ENCODE results near the gene MRPL22.
"Not testable (repeated sequence)": the region's sequence is repeated elsewhere in the genome, so short reads cannot be mapped to it uniquely, and the experiment has no call there.

The MRPL22 gene

DNA sequence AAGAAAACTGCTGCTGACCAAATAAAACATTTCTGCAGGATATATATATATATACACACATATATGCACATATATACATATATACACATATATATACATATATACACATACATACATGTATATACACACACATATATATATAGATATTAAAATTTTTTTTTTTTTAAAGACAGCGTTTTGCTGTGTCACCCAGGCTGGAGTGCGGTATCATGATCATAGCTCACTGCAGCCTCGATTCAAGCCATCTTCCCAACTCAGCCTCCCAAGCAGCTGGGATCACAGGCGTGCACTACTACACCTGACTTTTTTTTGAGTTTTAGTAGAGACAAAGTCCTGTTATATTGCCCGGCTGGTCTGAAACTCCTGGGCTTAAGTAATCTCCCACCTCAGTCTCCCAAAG lies 2.7 kb downstream of the MRPL22 start:
- DNase-seq = no peak

DNA sequence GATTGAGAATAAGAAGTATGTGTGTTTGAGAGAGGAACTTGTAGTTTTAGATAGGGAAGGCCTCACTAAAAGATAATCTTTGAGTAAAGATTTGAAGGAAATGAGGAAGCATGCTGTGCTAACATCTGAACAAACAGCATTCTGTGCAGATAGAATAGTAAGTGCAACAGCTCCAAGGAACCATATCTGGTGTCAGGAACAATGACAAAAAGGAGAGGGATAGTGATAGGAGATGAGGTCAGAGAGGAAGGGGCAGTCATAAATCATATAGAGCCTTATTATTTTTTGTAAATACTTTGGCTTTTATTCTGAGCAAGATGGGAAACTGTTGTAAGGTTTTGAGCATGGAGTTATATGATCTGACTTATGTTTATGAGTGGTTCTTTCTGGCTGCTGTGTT lies 3.8 kb downstream of the MRPL22 start:
- no peak for DNase-seq

DNA sequence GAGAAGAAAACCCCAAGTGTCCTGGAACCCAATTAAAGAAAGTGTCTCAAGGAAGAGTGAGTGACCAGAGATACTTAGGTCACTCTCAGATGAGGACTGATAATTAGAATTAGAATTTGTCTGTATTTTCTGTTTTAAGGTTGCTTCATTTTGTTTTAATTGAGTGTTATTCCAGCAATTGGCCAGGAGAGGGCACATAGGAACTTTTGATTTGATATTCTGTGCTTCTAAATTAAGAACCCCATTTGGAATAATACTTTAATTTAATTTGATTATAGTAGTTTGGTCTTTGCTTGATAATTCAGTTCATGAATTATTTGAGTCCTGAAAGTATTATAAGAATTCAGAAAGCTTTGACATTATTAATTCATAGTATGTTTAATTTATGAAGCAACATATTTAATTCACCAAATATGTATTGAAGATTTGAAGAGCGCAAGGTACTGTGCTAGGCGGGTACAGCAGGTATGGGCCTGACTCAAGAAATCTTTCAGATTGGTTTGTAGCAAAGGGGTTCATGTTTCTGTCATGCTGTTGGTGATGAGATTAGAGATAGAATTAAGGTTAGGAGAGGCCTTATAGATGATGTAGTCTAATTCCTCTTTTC lies 4.9 kb downstream of the MRPL22 start:
- no peak for DNase-seq

DNA sequence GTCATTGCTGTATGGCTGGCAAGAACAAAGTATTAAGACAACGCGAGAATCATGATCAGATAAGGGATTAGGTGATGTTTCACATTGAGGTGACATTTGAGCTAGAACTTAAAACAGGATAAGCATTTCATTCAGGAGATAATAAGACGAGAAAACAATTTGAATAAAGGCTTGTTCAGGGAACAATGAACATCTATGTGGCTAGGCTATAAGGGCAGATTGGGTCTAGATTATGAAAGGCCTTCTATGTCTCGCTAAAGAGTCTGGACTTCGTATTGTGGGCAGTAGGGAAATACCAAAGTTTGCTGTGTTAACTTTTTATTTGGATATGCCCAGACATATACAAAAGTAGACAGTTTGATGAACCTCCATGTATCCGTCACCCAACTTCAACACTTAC lies 6.9 kb downstream of the MRPL22 start:
- no peak for DNase-seq

DNA sequence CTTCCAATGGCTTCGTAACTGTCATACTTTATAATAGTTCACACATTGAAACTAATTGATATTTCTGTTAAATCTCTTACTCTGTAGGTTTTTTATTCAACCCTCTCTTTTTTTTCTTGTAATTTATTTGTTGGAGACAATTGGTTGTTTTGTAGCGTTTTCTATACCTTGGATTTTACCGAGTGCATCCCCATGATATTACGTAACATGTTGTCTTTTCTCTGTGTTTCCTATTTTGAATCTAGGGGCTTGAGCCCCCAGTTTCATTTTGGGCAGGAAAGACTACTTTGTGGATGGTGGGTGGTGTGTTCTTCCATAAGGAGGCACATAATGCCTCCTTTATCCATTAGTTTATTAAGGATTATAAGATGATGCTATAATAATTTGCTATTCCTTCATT lies 7.4 kb downstream of the MRPL22 start:
- DNase-seq = no peak

DNA sequence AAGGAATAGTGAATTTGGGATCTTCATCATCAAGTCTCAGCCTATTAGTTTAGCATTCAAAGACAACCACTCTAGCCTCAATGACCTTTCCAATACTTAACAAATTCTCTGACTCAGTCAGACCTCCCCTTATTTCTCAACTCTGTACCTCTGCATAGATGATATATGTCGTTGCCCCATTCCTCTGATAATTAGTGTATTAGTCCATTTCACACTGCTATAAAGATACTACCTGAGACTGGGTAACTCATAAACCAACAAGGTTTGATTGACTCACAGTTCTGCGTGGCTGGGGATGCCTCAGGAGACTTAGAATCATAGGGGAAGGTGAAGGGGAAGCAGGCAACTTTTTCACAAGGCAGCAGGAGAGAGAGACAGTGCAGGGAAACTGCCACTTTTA lies 8.9 kb downstream of the MRPL22 start:
- no peak for DNase-seq

DNA sequence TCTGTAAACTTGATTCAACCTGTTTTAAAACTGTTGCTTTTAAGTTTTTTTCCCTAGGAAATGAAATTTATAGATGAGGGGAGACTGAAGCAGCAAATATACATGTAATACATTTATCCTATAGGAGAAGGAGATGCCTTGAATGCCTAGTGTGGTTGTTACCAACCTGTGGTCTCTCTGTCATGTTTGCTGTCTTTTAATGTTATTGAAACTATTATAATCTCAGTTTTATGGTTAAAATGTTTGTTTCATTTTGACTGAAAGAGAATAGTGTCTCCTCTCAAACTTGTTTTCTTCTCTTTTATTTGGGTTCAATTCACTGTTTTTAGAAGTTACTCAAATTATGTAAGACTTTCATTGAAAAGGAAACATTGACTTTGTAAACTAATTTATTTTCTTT lies 15.8 kb downstream of the MRPL22 start:
- no peak for DNase-seq

DNA sequence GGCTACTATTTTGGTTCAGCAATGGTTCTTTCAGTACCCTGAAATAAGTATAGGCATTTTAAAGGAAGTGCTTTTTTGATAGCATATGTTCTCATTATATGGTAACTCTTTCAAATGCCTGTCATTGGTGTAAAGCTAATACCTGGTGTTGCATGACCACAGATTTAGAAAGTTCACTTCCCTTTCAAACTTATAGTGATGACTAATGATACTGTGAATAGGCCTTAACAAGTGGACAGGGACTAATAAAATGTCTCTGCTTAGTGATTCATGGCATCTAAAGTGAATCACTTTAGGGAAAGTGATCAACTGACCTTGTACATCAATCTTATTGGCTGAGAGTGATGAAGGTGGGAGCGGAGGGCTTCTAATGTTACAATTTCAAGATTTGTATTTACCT lies 21.6 kb downstream of the MRPL22 start:
- no peak for DNase-seq

DNA sequence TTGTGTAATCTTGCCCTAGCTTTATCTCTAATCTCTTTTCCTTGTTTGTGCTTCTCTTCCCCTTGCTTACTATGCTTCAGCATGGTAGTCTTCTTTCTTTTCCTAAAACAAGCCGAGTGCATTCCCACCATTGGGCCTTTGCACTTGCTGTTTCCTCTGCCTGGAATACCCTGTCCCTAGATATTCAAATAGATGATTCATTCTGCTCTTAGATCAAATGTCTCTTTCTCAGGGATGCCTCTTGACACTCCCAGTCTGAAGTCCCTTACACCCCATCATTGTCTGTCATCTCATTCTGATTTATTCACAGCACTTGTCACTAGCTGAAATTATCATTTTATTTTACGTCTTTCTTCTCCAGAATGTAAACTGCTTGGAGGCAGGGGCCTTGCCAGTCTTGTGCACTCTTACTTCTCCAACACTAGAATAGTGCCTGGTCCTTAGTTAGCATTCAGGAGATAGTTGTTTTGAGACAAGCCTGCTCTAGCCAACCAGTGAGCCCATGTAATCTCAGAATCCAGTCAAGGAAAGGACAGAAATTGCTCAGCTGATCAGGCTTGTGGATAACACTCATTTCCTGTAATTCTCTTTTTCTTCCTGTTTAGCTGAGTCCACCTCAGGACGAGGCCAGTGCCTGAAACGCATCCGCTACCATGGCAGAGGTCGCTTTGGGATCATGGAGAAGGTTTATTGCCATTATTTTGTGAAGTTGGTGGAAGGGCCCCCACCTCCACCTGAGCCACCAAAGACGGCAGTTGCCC lies 25.4 kb downstream of the MRPL22 start:
- DNase-seq = no peak

DNA sequence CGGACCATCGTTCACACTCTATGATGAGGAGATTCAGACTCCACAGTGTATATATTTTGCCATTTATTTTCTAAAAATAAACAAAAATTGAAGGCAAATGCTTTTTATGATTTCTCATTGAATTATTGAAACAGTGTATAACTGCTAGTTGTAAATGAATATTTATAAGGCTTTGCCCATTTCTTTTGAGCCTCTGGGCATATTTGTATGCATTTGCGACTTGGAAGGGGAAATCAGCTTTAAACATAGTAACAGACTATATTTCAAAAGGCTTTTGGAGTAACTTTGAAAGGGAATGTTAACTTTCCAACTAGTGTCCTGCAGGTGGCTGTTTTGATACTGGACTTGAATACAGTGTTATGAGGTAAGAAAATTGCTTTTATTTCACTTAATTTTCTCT lies 26.0 kb downstream of the MRPL22 start:
- DNase-seq = no peak

DNA sequence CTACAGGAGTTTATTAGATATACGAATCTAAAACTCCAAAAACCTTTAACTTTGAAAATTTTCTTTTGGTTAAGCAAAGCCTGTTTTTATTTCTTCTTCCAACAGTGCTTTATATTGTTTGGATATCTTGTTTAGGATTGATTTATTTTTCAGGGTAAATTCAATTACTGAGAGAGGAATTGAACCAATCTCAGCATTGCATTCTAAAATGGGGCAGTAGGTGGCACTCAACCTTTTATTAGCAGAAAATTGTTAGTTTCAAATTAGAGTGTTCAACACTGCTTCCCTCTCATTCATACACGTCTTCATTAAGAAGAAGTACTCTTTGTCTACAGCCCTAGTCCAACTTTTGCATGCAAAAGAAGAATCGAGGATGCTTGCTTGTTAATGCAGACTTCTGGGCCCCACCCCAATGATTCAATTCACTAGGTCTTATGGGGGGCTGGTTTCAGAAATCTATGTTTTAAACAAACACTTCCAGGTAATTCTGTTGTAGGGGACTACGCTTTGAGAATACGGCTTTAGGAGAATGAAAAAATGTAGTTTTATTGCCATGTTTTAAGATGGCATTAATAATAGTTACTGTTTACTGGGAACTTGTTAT lies 26.6 kb downstream of the MRPL22 start:
- no peak for DNase-seq

DNA sequence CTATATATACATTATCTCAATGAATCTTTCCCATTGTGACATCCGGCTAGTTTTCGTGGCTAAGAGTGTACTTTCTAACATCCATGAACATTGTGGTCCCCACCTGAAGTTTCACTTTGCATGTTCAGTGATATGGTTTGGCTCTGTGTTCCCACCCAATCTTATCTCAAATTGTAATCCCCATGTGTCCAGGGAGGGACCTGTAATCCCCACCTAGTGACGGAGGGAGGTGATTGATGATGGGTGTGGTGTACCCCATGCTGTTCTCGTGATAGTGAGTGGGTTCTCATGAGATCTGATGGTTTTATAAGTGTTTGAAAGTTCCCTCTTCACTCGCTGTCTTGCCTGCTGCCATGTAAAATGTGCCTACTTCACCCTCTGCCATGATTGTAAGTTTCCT lies 28.1 kb downstream of the MRPL22 start:
- DNase-seq = no peak

DNA sequence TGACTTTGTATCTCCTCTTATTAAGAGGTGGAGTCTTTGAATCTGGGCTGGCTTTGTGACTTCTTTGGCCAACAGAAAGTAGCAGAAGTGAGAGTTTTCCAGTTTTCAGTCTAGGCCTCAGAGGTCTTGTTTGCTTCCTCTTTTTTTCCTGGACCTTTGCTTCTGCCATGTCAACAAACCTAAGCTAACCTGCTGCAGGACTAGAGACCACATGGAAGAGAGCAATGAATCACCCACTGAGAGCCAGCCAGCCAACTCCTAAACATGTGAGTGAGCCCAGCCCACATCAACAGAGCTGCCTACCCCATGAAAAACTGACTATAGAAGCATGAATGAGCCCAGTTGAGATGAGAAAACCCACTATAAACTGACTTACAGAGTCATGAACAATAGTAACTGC lies 29.9 kb downstream of the MRPL22 start:
- DNase-seq = no peak

DNA sequence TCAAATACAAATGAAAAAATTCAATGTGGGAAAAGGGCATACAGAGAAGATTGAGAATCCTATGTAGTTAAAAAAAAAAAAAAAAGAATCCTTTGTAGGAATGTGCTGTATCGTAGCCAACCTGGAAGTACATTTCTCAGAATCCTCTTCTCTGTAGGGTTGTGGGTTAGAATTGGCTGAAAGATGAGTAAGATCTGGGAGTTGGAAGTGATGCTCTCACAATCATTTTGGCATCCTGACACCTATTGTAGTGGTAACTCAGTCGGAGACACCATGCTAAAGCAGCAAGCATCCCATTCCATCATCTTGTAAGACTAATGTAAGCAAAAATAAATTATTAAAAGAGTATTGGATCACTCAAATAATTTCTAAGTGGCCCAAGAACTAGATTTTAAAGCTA lies 30.6 kb downstream of the MRPL22 start:
- DNase-seq = no peak

DNA sequence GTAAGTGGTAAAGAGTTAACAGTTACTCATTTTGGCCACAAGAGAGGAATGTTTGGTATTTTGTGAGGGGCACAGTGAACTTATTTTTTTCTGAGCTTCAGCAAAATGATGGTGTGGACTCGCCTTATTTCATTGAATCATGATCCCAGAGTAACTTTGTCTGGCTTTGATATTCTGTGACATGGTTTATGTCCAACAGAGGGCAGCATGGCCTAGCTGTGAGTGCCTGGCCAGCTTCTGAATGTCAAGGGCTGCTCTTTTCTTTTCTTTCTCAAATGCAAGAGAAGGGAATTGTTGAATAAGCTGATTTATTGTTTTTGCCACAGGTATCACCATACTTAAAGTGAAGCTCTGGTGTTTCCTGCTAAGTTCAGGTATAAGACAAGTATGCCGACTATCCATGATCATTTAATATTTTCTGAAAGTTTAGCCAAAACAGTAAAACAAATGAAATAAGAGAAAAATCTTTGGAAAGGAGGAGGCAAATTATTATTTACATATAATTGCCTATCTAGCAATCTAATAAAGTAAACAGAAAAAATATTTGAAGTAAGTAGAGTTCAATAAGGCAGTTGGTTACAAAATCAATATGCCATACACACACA lies 31.7 kb downstream of the MRPL22 start:
- DNase-seq = no peak

DNA sequence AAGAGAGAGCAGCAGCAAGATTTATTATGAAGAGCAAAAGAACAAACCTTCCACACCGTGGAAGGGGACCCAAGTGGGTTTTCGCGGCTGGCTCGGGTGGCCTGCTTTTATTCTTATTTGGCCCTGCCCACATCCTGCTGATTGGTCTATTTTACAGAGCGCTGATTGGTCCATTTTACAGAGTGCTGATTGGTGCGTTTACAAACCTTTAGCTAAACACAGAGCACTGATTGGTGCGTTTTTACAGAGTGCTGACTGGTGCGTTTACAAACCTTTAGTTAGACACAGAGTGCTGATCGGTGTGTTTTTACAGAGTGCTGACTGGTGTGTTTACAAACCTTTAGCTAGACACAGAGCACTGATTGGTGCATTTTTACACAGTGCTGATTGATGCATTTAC lies 35.2 kb downstream of the MRPL22 start:
- not testable (repeated sequence) for DNase-seq

DNA sequence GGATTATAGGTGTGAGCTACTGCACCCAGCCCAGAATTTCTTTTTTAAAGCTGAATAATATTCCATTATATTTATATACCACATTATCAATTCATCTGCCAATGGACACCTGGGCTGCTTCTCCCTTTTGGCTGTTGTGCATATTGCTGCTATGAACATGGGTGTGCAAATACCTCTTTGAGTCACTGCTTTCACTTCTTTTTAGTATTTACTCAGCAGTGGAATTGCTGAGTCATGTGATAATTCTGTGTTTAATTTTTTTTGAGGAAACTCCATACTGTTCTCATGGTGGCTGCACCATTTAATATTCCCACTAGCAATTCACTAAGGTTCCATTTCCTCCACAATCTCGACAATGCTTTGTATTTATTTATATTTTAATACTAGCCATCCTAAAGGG lies 36.5 kb downstream of the MRPL22 start:
- no peak for DNase-seq

DNA sequence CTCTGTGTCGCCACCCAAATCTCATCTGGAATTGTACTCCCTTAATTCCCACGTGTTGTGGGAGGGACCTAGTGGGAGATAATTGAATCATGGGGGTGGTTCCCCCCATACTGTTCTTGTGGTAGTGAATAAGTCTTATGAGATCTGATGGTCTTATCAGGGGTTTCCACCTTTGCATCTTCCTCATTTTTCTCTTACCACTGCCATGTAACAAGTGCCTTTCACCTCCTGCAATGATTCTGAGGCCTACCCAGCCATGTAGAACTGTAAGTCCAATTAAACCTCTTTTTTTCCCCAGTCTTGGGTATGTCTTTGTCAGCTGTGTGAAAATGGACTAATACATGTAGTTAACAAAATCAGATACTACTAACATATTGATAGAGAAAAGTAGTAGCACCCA lies 37.4 kb downstream of the MRPL22 start:
- not testable (repeated sequence) for DNase-seq

DNA sequence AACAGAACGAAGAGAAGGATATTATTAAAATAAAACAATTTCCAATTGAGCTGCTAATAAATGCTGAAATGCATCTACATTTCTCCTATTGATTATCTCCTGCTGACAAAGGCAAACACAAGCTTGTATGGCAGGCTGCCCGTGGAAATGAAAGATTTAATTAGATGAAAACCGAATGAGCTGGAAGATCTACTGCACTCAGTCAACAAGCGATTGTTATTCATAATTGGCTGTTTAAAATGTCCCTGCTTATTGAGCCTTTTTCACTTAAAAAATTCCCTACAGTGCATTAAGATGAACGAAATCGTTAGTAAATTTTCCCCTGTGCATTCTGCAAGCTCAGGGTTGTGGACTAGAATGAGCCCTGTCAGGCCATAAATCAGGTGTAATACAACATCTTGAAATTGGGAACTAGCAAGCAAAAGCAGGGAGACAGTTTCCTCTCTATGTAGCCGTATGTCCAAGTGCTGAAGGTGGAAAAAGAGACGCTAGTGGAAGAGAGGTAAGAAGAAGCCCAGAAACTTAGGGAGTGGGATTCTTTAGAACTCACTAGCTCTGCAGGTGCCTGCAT lies 44.2 kb downstream of the MRPL22 start:
- DNase-seq = no peak

DNA sequence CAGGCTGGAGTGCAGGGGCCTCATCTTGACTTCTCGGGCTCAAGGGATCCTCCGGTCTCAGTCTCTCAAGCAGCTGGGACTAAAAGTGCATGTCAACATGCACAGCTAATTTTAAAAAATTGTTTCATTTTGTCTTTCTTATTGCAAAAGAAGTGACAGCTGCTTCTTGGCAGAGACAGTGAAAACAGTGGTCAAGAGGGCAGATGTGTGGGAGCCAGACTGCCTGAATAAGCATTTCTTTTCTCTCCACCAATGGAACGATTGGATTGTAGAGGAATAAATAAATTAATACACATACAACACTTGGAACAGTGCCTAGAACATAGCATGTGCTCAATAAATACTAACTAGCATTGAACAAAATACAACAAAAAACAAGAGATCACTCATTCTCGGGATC lies 45.3 kb downstream of the MRPL22 start:
- DNase-seq = no peak

DNA sequence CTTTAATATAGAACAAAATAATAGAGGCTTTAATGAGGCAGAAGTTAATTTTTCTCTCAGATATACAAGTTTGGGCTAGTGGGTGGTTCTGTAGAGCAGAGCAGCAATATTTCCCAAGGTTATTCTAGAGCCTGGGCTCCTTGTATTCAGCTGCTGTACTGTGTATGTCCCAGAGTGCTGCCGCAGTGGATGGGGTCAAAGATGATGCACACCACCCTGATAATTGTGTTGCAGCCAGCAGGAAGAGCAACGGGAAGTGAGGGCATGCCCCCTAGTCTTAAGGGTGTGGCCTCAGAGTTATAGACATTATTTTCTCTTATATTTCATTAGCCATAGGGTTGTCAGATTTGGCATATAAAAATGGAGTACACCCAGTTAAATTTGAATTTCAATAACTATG lies 48.8 kb downstream of the MRPL22 start:
- DNase-seq = no peak

DNA sequence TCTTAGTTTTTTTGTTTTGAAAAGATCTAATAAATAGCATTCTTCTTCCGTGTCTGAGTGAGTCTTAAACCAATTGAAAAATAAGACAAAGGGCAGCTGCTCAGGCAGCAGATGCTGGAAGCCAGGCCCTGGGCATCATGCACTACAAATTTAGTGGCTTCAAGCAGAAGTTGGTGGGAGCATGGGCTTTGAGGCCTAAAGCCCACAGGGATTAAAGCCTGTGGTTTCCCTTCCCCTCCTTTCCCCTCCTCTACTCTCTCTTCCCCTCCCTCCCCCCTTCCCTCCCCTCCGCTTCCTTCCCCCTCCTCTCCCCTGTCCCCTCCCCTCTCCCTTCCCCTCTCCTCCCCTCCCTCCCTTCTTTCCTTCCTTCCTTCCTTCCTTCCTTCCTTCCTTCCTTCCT lies 52.6 kb downstream of the MRPL22 start:
- DNase-seq = no peak

DNA sequence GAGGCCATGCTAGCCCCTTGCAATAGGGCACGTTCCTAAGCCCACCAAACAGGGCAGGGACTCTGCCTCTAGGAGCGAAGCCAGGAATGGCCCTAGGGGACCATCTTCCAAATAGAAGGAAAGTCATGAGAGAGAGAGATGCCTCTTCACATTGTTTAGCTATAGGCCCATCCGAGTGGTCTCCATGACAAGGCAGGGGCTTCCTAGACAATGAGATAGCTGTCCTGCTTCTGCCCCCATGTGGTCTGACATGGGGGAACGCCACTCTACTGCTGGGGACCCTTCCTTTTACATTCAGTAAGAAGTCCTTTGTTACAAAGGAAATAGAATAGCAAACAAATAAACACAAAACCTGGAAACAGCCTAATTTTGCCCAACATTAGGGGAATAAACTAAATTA lies 54.8 kb downstream of the MRPL22 start:
- DNase-seq = no peak

DNA sequence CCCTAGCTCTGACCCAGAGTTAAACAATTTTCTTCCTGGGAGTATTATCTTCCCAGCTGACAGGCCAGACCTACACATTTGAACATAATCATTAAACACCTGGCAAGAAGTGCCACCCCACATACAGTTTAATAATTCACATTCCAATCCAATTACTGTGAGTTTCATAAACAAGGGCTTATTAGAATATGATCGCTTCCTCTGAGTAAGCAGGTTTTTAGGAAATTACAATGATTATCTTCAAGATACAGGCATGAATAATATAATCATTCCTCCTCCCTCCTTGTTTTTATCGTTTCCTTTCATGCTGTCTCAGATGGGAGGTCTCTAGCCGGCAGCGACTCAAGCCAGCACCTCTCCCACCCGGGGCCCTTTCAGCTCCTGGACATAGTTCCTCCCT lies 56.9 kb downstream of the MRPL22 start:
- DNase-seq = no peak
